NT2/D1 (cell line): ENCODE results near the gene COX7A2.

Source experiments
- DNase-seq: peaks from one replicate; pipeline ENCODE4 v3.0.0-alpha.2; 2011; ENCODE audit warnings: low read depth, low spot score
- H3K27me3 ChIP-seq: 2 replicates; pipeline ENCODE4 v1.6.0; 2011; ENCODE audit warnings: mild to moderate bottlenecking; ENCODE audit not compliant: insufficient read length, insufficient read depth
- H3K36me3 ChIP-seq: 2 replicates; pipeline ENCODE4 v1.6.1; 2011; ENCODE audit warnings: mild to moderate bottlenecking, low read length, mixed read lengths; ENCODE audit not compliant: insufficient read depth, insufficient read length
- H3K4me1 ChIP-seq: 2 replicates; pipeline ENCODE4 v1.5.1; 2011; ENCODE audit not compliant: insufficient read depth, insufficient read length
- H3K4me3 ChIP-seq: 2 replicates; pipeline ENCODE4 v1.5.1; 2011; ENCODE audit warnings: low read depth; ENCODE audit not compliant: insufficient read length
- H3K9ac ChIP-seq: 2 replicates; pipeline ENCODE4 v1.6.0; 2011; ENCODE audit warnings: low read depth; ENCODE audit not compliant: insufficient read length
- H3K9me3 ChIP-seq: 2 replicates; pipeline ENCODE4 v1.5.1; 2011; ENCODE audit warnings: mild to moderate bottlenecking, low read length; ENCODE audit not compliant: insufficient read depth
- SUZ12 ChIP-seq: IDR thresholded peaks from 2 replicates; pipeline ENCODE4 v1.6.1; 2011; ENCODE audit not compliant: insufficient read length, insufficient read depth; ENCODE audit errors: extremely low read depth
- YY1 ChIP-seq: IDR thresholded peaks from 2 replicates; pipeline ENCODE4 v1.6.1; 2011; ENCODE audit not compliant: insufficient read length, insufficient read depth
- ZNF274 ChIP-seq: IDR thresholded peaks from 2 replicates; pipeline ENCODE4 v1.6.1; 2011; ENCODE audit warnings: mild to moderate bottlenecking, low read depth, low read length

Gene COX7A2

GRCh38 chr6:75279418-75279817 lies 35.8 kb upstream of the COX7A2 start:
- Histone ChIP-seq H3K36me3 (peaks cover 4% of the 10 kb centered on the region), H3K4me1 (peaks cover 4% of the 10 kb centered on the region), H3K9ac (no peak overlapping the region), H3K4me3 (no peak overlapping the region), H3K27me3 (no peaks in the 10 kb centered on the region), H3K9me3 (no peaks in the 10 kb centered on the region)
- no peak for DNase-seq
- TF ChIP-seq ZNF274 = no peak
- TF ChIP-seq SUZ12 = no peak
- no peak for TF ChIP-seq YY1

GRCh38 chr6:75278474-75279077 lies 35.0 kb upstream of the COX7A2 start:
- peaks cover 4% of the 10 kb centered on the region; the same call in 1 of the 2 replicates for H3K9me3 ChIP-seq
- no peaks in the 10 kb centered on the region for H3K27me3 ChIP-seq
- H3K4me1 ChIP-seq = peaks cover 4% of the 10 kb centered on the region
- H3K4me3 ChIP-seq = no peak overlapping the region
- H3K36me3 ChIP-seq = peaks cover 4% of the 10 kb centered on the region
- no peak overlapping the region for H3K9ac ChIP-seq
- TF ChIP-seq YY1 (no peak), SUZ12 (no peak)
- no peak for DNase-seq

- no peak overlapping the region for H3K9ac ChIP-seq
- H3K9me3 ChIP-seq = peaks cover 27% of the 10 kb centered on the region
- no peak overlapping the region for H3K4me3 ChIP-seq
- peaks cover 4% of the 10 kb centered on the region for H3K4me1 ChIP-seq
- peaks cover 25% of the 10 kb centered on the region for H3K36me3 ChIP-seq
- no peaks in the 10 kb centered on the region for H3K27me3 ChIP-seq
- no peak for DNase-seq
- TF ChIP-seq YY1 = no peak
- no peak for TF ChIP-seq ZNF274
- TF ChIP-seq SUZ12 = no peak
Observed at GRCh38 chr6:75275067-75275466, 31.5 kb upstream of the COX7A2 start.

GRCh38 chr6:75273009-75273408 lies 29.4 kb upstream of the COX7A2 start:
- H3K9ac ChIP-seq = no peak overlapping the region

GRCh38 chr6:75272145-75272840 lies 28.7 kb upstream of the COX7A2 start:
- Histone ChIP-seq H3K4me1 (peaks cover 4% of the 10 kb centered on the region), H3K9me3 (peaks cover 27% of the 10 kb centered on the region), H3K36me3 (peaks cover 22% of the 10 kb centered on the region), H3K4me3 (no peak overlapping the region), H3K9ac (no peak overlapping the region), H3K27me3 (no peaks in the 10 kb centered on the region)
- TF ChIP-seq YY1 (no peak), SUZ12 (no peak), ZNF274 (no peak)
- DNase-seq = no peak

More at GRCh38 chr6:75273009-75273408, 29.4 kb upstream of the COX7A2 start:
- no peak for TF ChIP-seq ZNF274
- TF ChIP-seq SUZ12 = no peak
- no peak for TF ChIP-seq YY1
- H3K36me3 ChIP-seq = peaks cover 26% of the 10 kb centered on the region
- DNase-seq = no peak
- no peaks in the 10 kb centered on the region for H3K27me3 ChIP-seq
- peaks cover 4% of the 10 kb centered on the region for H3K4me1 ChIP-seq
- H3K9me3 ChIP-seq = peaks cover 27% of the 10 kb centered on the region
- no peak overlapping the region for H3K4me3 ChIP-seq

GRCh38 chr6:75268988-75269354 lies 25.4 kb upstream of the COX7A2 start:
- Histone ChIP-seq H3K27me3 (no peaks in the 10 kb centered on the region), H3K36me3 (peaks cover 28% of the 10 kb centered on the region), H3K9me3 (peaks cover 27% of the 10 kb centered on the region), H3K4me1 (no peaks in the 10 kb centered on the region), H3K4me3 (no peak overlapping the region), H3K9ac (no peak overlapping the region)
- TF ChIP-seq SUZ12 = no peak
- TF ChIP-seq YY1 = no peak
- TF ChIP-seq ZNF274 = no peak
- DNase-seq = no peak

- no peaks in the 10 kb centered on the region for H3K4me1 ChIP-seq
- no peak for DNase-seq
- peaks cover 31% of the 10 kb centered on the region for H3K36me3 ChIP-seq
- TF ChIP-seq ZNF274 (no peak), SUZ12 (no peak), YY1 (no peak)
- H3K9me3 ChIP-seq = peaks cover 20% of the 10 kb centered on the region
- H3K4me3 ChIP-seq = no peak overlapping the region
- no peaks in the 10 kb centered on the region for H3K27me3 ChIP-seq
- no peak overlapping the region for H3K9ac ChIP-seq
Observed at GRCh38 chr6:75268121-75268987, 24.8 kb upstream of the COX7A2 start.
